ENCODE results near the gene OBSCN.
A peak's percentile ranks its signal among the peaks of the same experiment; 100 is the strongest.

OBSCN gene

GRCh38 chr1:228340686-228341449 is 133.0 kb downstream of the OBSCN start:
- TF ChIP-seq CTCF (IDR thresholded peaks at IDR 0.05; ENCODE audit: low read depth, low read length), result peak; percentile 24
- DNase-seq (ENCODE audit: extremely low read depth, low read depth), result no peak

- no peak for TF ChIP-seq CTCF (IDR thresholded peaks at IDR 0.05; ENCODE audit: low read depth, low read length)
- no peak for DNase-seq (ENCODE audit: extremely low read depth, low read depth)
Measured at GRCh38 chr1:228341450-228341813, 133.6 kb downstream of the OBSCN start.

- no peak for DNase-seq (ENCODE audit: extremely low read depth, low read depth)
- no peak for TF ChIP-seq CTCF (IDR thresholded peaks at IDR 0.05; ENCODE audit: low read depth, low read length)
Measured at GRCh38 chr1:228341814-228342626, 134.2 kb downstream of the OBSCN start.

GRCh38 chr1:228342627-228343190 is 134.9 kb downstream of the OBSCN start:
- TF ChIP-seq CTCF (IDR thresholded peaks at IDR 0.05; ENCODE audit: low read depth, low read length), result no peak
- no peak for DNase-seq (ENCODE audit: extremely low read depth, low read depth)

- no peak for TF ChIP-seq CTCF (IDR thresholded peaks at IDR 0.05; ENCODE audit: low read depth, low read length)
Measured at GRCh38 chr1:228343191-228343661, 135.4 kb downstream of the OBSCN start.

GRCh38 chr1:228344631-228345072 is 136.8 kb downstream of the OBSCN start:
- TF ChIP-seq CTCF (IDR thresholded peaks at IDR 0.05; ENCODE audit: low read depth, low read length), result no peak
- DNase-seq (ENCODE audit: extremely low read depth, low read depth), result no peak

More at GRCh38 chr1:228343191-228343661, 135.4 kb downstream of the OBSCN start:
- no peak for DNase-seq (ENCODE audit: extremely low read depth, low read depth)
